ENCODE data around the gene RHNO1. TPM values are rescaled to one million over a fixed set of nuclear protein-coding genes. Genes with fewer than 3 reads are reported as not detected.

RHNO1 gene
- total RNA-seq, result 10 to 100 TPM; 20.1 to 22.6 (median 20.3) TPM

GRCh38 chr12:2877047-2877952 is at the start of gene RHNO1, which contains the start of gene FOXM1:
RHNO1 (plus strand) TSS chr12:2877223; CDS start chr12:2885367, 8,144 bp downstream.
FOXM1 (minus strand) TSS chr12:2877174; CDS start chr12:2874478, 2,696 bp downstream.
- Mint-ChIP-seq H3K9me3 (no peaks in the 10 kb centered on the region), H3K36me3 (ENCODE audit: insufficient read depth) (no peaks in the 10 kb centered on the region), H3K4me1 (ENCODE audit: low read depth) (peaks cover 34% of the 10 kb centered on the region), H3K4me3 (peak within 1 kb of the TSS; percentile 98), H3K27me3 (ENCODE audit: low read depth) (no peaks in the 10 kb centered on the region)
- DNase-seq (peak; percentile 81), ATAC-seq (peak; percentile 85 to 88)

- DNase-seq (no peak), ATAC-seq (no peak)
- Mint-ChIP-seq H3K36me3 (ENCODE audit: insufficient read depth) (peaks cover 40% of the 10 kb centered on the region), H3K27me3 (ENCODE audit: low read depth) (no peaks in the 10 kb centered on the region), H3K4me3 (no peak overlapping the region), H3K4me1 (ENCODE audit: low read depth) (no peaks in the 10 kb centered on the region), H3K9me3 (no peaks in the 10 kb centered on the region)
Observed at GRCh38 chr12:2829275-2829674, 47.7 kb upstream of the RHNO1 start.

GRCh38 chr12:2832550-2833127 is 44.4 kb upstream of the RHNO1 start:
- peaks cover 25% of the 10 kb centered on the region for H3K36me3 Mint-ChIP-seq (ENCODE audit: insufficient read depth)
- H3K4me3 Mint-ChIP-seq, result no peak overlapping the region
- no peaks in the 10 kb centered on the region for H3K9me3 Mint-ChIP-seq
- H3K27me3 Mint-ChIP-seq (ENCODE audit: low read depth), result no peaks in the 10 kb centered on the region
- ATAC-seq (no peak), DNase-seq (no peak)
- H3K4me1 Mint-ChIP-seq (ENCODE audit: low read depth), result peaks cover 2% of the 10 kb centered on the region

GRCh38 chr12:2833327-2833726 is 43.7 kb upstream of the RHNO1 start:
- ATAC-seq (no peak), DNase-seq (no peak)
- H3K4me1 Mint-ChIP-seq (ENCODE audit: low read depth), result peaks cover 2% of the 10 kb centered on the region
- H3K27me3 Mint-ChIP-seq (ENCODE audit: low read depth), result no peaks in the 10 kb centered on the region
- no peaks in the 10 kb centered on the region for H3K9me3 Mint-ChIP-seq
- peaks cover 24% of the 10 kb centered on the region for H3K36me3 Mint-ChIP-seq (ENCODE audit: insufficient read depth)
- no peak overlapping the region for H3K4me3 Mint-ChIP-seq

GRCh38 chr12:2833810-2834209 is 43.2 kb upstream of the RHNO1 start:
- Mint-ChIP-seq H3K4me3 (no peak overlapping the region), H3K27me3 (ENCODE audit: low read depth) (no peaks in the 10 kb centered on the region), H3K4me1 (ENCODE audit: low read depth) (peaks cover 2% of the 10 kb centered on the region), H3K9me3 (no peaks in the 10 kb centered on the region), H3K36me3 (ENCODE audit: insufficient read depth) (peaks cover 24% of the 10 kb centered on the region)
- no peak for DNase-seq
- ATAC-seq, result no peak

GRCh38 chr12:2834581-2835491 is 42.2 kb upstream of the RHNO1 start, which contains the start of gene NRIP2:
NRIP2 (minus strand) TSS chr12:2835035; CDS start chr12:2834983, 52 bp downstream.
- Mint-ChIP-seq H3K27me3 (ENCODE audit: low read depth) (no peaks in the 10 kb centered on the region), H3K9me3 (no peaks in the 10 kb centered on the region), H3K36me3 (ENCODE audit: insufficient read depth) (peaks cover 28% of the 10 kb centered on the region), H3K4me3 (no peak within 1 kb of the TSS), H3K4me1 (ENCODE audit: low read depth) (peaks cover 2% of the 10 kb centered on the region)
- no peak for ATAC-seq
- no peak for DNase-seq

GRCh38 chr12:2835691-2836403 is 41.2 kb upstream of the RHNO1 start:
- no peaks in the 10 kb centered on the region for H3K27me3 Mint-ChIP-seq (ENCODE audit: low read depth)
- DNase-seq (no peak), ATAC-seq (no peak)
- H3K9me3 Mint-ChIP-seq, result no peaks in the 10 kb centered on the region
- peaks cover 28% of the 10 kb centered on the region for H3K36me3 Mint-ChIP-seq (ENCODE audit: insufficient read depth)
- H3K4me1 Mint-ChIP-seq (ENCODE audit: low read depth), result peaks cover 2% of the 10 kb centered on the region
- H3K4me3 Mint-ChIP-seq, result no peak overlapping the region

GRCh38 chr12:2836574-2836973 is 40.4 kb upstream of the RHNO1 start:
- Mint-ChIP-seq H3K4me3 (no peak overlapping the region), H3K36me3 (ENCODE audit: insufficient read depth) (peaks cover 27% of the 10 kb centered on the region), H3K9me3 (no peaks in the 10 kb centered on the region), H3K4me1 (ENCODE audit: low read depth) (peaks cover 2% of the 10 kb centered on the region), H3K27me3 (ENCODE audit: low read depth) (no peaks in the 10 kb centered on the region)
- DNase-seq (no peak), ATAC-seq (no peak)

GRCh38 chr12:2841056-2841650 is 35.9 kb upstream of the RHNO1 start:
- ATAC-seq, result no peak
- H3K36me3 Mint-ChIP-seq (ENCODE audit: insufficient read depth), result peaks cover 33% of the 10 kb centered on the region

GRCh38 chr12:2842948-2843347 is 34.1 kb upstream of the RHNO1 start:
- Mint-ChIP-seq H3K9me3 (no peaks in the 10 kb centered on the region), H3K4me3 (no peak overlapping the region), H3K36me3 (ENCODE audit: insufficient read depth) (peaks cover 30% of the 10 kb centered on the region), H3K27me3 (ENCODE audit: low read depth) (no peaks in the 10 kb centered on the region), H3K4me1 (ENCODE audit: low read depth) (no peaks in the 10 kb centered on the region)
- no peak for ATAC-seq
- no peak for DNase-seq

More at GRCh38 chr12:2841056-2841650, 35.9 kb upstream of the RHNO1 start:
- H3K9me3 Mint-ChIP-seq, result no peaks in the 10 kb centered on the region
- DNase-seq, result no peak
- no peaks in the 10 kb centered on the region for H3K4me1 Mint-ChIP-seq (ENCODE audit: low read depth)
- H3K4me3 Mint-ChIP-seq, result no peak overlapping the region
- no peaks in the 10 kb centered on the region for H3K27me3 Mint-ChIP-seq (ENCODE audit: low read depth)

GRCh38 chr12:2844786-2845185 is 32.2 kb upstream of the RHNO1 start:
- no peaks in the 10 kb centered on the region for H3K4me1 Mint-ChIP-seq (ENCODE audit: low read depth)
- ATAC-seq (no peak), DNase-seq (no peak)
- H3K27me3 Mint-ChIP-seq (ENCODE audit: low read depth), result no peaks in the 10 kb centered on the region
- H3K4me3 Mint-ChIP-seq, result no peak overlapping the region
- peaks cover 18% of the 10 kb centered on the region for H3K36me3 Mint-ChIP-seq (ENCODE audit: insufficient read depth)
- H3K9me3 Mint-ChIP-seq, result no peaks in the 10 kb centered on the region

GRCh38 chr12:2845280-2845679 is 31.7 kb upstream of the RHNO1 start:
- Mint-ChIP-seq H3K4me3 (no peak overlapping the region), H3K36me3 (ENCODE audit: insufficient read depth) (peaks cover 17% of the 10 kb centered on the region), H3K4me1 (ENCODE audit: low read depth) (no peaks in the 10 kb centered on the region), H3K9me3 (no peaks in the 10 kb centered on the region), H3K27me3 (ENCODE audit: low read depth) (no peaks in the 10 kb centered on the region)
- no peak for DNase-seq
- ATAC-seq, result no peak

GRCh38 chr12:2851931-2852330 is 25.1 kb upstream of the RHNO1 start:
- no peaks in the 10 kb centered on the region for H3K27me3 Mint-ChIP-seq (ENCODE audit: low read depth)
- H3K9me3 Mint-ChIP-seq, result no peaks in the 10 kb centered on the region
- ATAC-seq (no peak), DNase-seq (no peak)
- H3K36me3 Mint-ChIP-seq (ENCODE audit: insufficient read depth), result peaks cover 11% of the 10 kb centered on the region
- H3K4me1 Mint-ChIP-seq (ENCODE audit: low read depth), result peaks cover 1% of the 10 kb centered on the region
- H3K4me3 Mint-ChIP-seq, result no peak overlapping the region
